K562 (cell line): Measurements from ENCODE around the gene CAVIN1.
"Not testable (repeated sequence)": the region's sequence is repeated elsewhere in the genome, so short reads cannot be mapped to it uniquely, and the experiment has no call there.

Source experiments
- EGR1 ChIP-seq: fragments of 450-650 bp; conservative IDR thresholded peaks from 2 replicates; pipeline ENCODE4 v1.6.1; 2017; ENCODE audit warnings: mild to moderate bottlenecking
- EP300 ChIP-seq: IDR thresholded peaks from 2 replicates; pipeline ENCODE4 v1.6.1; 2012; ENCODE audit warnings: low read length, improper control_type of control experiment
- JUND ChIP-seq, 2 experiments: IDR thresholded peaks; 2 replicates in 1 of 2; 3 replicates in 1 of 2; pipeline ENCODE4 v1.6.1; 2011; ENCODE audit warnings: borderline replicate concordance in 2 of 2, low read depth in 2 of 2, low read length in 2 of 2, improper control_type of control experiment in 1 of 2, missing biosample characterization in 1 of 2, missing genetic modification characterization in 1 of 2, missing genetic modification reagents in 1 of 2
- MYC ChIP-seq, 2 experiments: fragments of 250-450 bp in 1 of 2; sonication (Bioruptor Pico) in 1 of 2; IDR thresholded peaks; 2 replicates each; pipeline versions ENCODE4 v1.5.1 to v1.6.1; 2012 to 2021; ENCODE audit warnings: low read depth in 2 of 2, borderline replicate concordance in 1 of 2, improper control_type of control experiment in 1 of 2, low read length in 1 of 2, mild to moderate bottlenecking in 1 of 2, moderate library complexity in 1 of 2
- POLR2AphosphoS2 ChIP-seq: IDR thresholded peaks from 2 replicates; pipeline ENCODE4 v1.6.1; 2012; ENCODE audit warnings: low read length, improper control_type of control experiment
- RAD21 ChIP-seq, 2 experiments: fragments of 250-450 bp in 1 of 2; fragments of 450-650 bp in 1 of 2; sonication (Bioruptor Pico) in 1 of 2; formaldehyde crosslinking in 1 of 2; IDR thresholded peaks in 1 of 2; conservative IDR thresholded peaks in 1 of 2; 2 replicates each; pipeline versions ENCODE4 v1.4.0 to v1.8.0; 2020 to 2022; ENCODE audit warnings: mild to moderate bottlenecking in 2 of 2, moderate library complexity in 1 of 2
- TF ChIP-seq, protein P1 (sequence below): sonication (generic); formaldehyde crosslinking; IDR thresholded peaks from 2 replicates; pipeline ENCODE4 v1.8.0; 2022; ENCODE audit warnings: mild to moderate bottlenecking, low read depth, missing genetic modification reagents
- TF ChIP-seq, protein P2 (sequence below): fragments of 150-350 bp; IDR thresholded peaks from 2 replicates; pipeline ENCODE4 v1.6.1; 2014; ENCODE audit warnings: low read depth, mild to moderate bottlenecking, low read length, borderline replicate concordance

DNA sequence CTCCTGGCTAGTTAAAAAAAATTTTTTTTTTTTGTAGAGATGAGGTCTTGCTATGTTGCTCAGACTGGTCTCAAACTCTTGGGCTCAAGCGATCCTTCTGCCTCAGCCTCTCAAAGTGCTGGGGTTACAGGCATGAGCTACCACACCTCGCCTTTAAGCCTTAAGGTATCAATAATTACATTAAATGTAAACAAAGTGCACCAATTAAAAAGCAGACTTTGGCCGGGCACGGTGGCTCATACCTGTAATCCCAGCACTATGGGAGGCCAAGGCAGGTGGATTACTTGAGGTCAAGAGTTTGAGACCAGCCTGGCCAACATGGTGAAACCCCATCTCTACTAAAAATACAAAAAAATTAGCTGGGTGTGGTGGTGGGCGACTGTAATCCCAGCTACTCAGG, 28.2 kb upstream of the CAVIN1 start:
- TF ChIP-seq, protein P1, sequence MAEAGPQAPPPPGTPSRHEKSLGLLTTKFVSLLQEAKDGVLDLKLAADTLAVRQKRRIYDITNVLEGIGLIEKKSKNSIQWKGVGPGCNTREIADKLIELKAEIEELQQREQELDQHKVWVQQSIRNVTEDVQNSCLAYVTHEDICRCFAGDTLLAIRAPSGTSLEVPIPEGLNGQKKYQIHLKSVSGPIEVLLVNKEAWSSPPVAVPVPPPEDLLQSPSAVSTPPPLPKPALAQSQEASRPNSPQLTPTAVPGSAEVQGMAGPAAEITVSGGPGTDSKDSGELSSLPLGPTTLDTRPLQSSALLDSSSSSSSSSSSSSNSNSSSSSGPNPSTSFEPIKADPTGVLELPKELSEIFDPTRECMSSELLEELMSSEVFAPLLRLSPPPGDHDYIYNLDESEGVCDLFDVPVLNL (CRISPR knock-in tag): not testable (repeated sequence)
- not testable (repeated sequence) for TF ChIP-seq JUND (IDR thresholded peaks at IDR 0.05; ENCODE audit: borderline replicate concordance, low read depth, low read length); JUND (tag; IDR thresholded peaks at IDR 0.05; ENCODE audit: borderline replicate concordance, low read depth, low read length); POLR2AphosphoS2; EP300; RAD21 (CRISPR knock-in tag; conservative IDR thresholded peaks at IDR 0.05 in 1 of 2, IDR thresholded peaks at IDR 0.05 in 1 of 2); MYC (IDR thresholded peaks at IDR 0.05; ENCODE audit: low read depth, low read length); MYC (CRISPR knock-in tag; IDR thresholded peaks at IDR 0.05; ENCODE audit: borderline replicate concordance, low read depth); EGR1
- TF ChIP-seq, protein P2, sequence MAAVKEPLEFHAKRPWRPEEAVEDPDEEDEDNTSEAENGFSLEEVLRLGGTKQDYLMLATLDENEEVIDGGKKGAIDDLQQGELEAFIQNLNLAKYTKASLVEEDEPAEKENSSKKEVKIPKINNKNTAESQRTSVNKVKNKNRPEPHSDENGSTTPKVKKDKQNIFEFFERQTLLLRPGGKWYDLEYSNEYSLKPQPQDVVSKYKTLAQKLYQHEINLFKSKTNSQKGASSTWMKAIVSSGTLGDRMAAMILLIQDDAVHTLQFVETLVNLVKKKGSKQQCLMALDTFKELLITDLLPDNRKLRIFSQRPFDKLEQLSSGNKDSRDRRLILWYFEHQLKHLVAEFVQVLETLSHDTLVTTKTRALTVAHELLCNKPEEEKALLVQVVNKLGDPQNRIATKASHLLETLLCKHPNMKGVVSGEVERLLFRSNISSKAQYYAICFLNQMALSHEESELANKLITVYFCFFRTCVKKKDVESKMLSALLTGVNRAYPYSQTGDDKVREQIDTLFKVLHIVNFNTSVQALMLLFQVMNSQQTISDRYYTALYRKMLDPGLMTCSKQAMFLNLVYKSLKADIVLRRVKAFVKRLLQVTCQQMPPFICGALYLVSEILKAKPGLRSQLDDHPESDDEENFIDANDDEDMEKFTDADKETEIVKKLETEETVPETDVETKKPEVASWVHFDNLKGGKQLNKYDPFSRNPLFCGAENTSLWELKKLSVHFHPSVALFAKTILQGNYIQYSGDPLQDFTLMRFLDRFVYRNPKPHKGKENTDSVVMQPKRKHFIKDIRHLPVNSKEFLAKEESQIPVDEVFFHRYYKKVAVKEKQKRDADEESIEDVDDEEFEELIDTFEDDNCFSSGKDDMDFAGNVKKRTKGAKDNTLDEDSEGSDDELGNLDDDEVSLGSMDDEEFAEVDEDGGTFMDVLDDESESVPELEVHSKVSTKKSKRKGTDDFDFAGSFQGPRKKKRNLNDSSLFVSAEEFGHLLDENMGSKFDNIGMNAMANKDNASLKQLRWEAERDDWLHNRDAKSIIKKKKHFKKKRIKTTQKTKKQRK: not testable (repeated sequence)
